HepG2 (cell line): ENCODE results near the gene MYCBP2. TPM values are rescaled to one million over a fixed set of nuclear protein-coding genes. Genes with fewer than 3 reads are reported as not detected.
"Not testable (repeated sequence)": the region's sequence is repeated elsewhere in the genome, so short reads cannot be mapped to it uniquely, and the experiment has no call there.

Source experiments
- ATAC-seq: fragments of 200-7000 bp; cut with Tn5 transposase; 3 replicates; pipeline ENCODE4 v1.9.1; 2020; ENCODE audit warnings: mild to moderate bottlenecking, moderate library complexity
- BruUV-seq: library from RNA; stranded (reverse); fragments of 400-500 nt; replicated peaks from 2 replicates; lab custom pipeline; 2021; lab: Mats Ljungman, UMichigan
- CTCF ChIA-PET: fragments of 300-600 bp; formaldehyde crosslinking; extraction: SDS; loops from one replicate; lab custom pipeline; 2021; ENCODE audit warnings: low total read pairs, inconsistent platforms, low intra/inter-chr PET ratio; lab: Yijun Ruan, JAX
- POLR2A ChIA-PET: fragments of 350-600 bp; sonication (Branson Sonifier 250); formaldehyde crosslinking; loops from one replicate; lab custom pipeline; 2020; ENCODE audit warnings: antibody characterized with exemption, inconsistent platforms; lab: Yijun Ruan, JAX
- DNase-seq: peaks from one replicate; pipeline ENCODE4 v3.0.0-alpha.2; 2015; ENCODE audit warnings: low spot score
- FAIRE-seq: peaks from 3 replicates; lab custom pipeline; 2011; peaks lifted over from hg19 to GRCh38; lab: Jason Lieb, UNC
- H2AFZ ChIP-seq: one replicate; pipeline ENCODE4 v1.6.1; 2011; ENCODE audit warnings: low read length, inconsistent platforms
- H3K27ac ChIP-seq: fragments of 300-600 bp; 3 replicates; pipeline ENCODE4 v1.8.0; 2011; ENCODE audit warnings: mixed run types, mild to moderate bottlenecking, mixed read lengths, low read length, inconsistent platforms; ENCODE audit not compliant: insufficient read depth; ENCODE audit errors: extremely low read length
- H3K27me3 ChIP-seq, 2 experiments: fragments of 200-600 bp in 1 of 2; 2 replicates in 1 of 2; 3 replicates in 1 of 2; pipeline versions ENCODE4 v1.6.0 to v1.8.0; 2011; ENCODE audit warnings: low read length in 2 of 2, mild to moderate bottlenecking in 2 of 2, moderate library complexity in 2 of 2, inconsistent platforms in 1 of 2; ENCODE audit not compliant: insufficient read depth in 2 of 2, control insufficient read depth in 1 of 2
- H3K36me3 ChIP-seq, 2 experiments: fragments of 200-600 bp in 1 of 2; replicated peaks in 1 of 2; 2 replicates in 1 of 2; 3 replicates in 1 of 2; pipeline versions ENCODE4 v1.5.1 to v1.8.0; 2011; ENCODE audit warnings: low read length in 2 of 2, inconsistent platforms in 1 of 2; ENCODE audit not compliant: insufficient read depth in 2 of 2, control insufficient read depth in 1 of 2
- H3K4me1 ChIP-seq: 2 replicates; pipeline ENCODE4 v1.5.1; 2012; ENCODE audit warnings: low read length, inconsistent platforms; ENCODE audit not compliant: insufficient read depth
- H3K4me2 ChIP-seq: 2 replicates; pipeline ENCODE4 v1.6.0; 2011; ENCODE audit warnings: low read depth, low read length, inconsistent platforms
- H3K4me3 ChIP-seq, 3 experiments: fragments of 200-600 bp in 1 of 3; sonication (generic), shearing (Covaris generic) in 1 of 3; replicated peaks in 1 of 3; 2 replicates each; pipeline ENCODE4 v1.5.1; 2011 to 2016; ENCODE audit warnings: low read length in 3 of 3, inconsistent platforms in 2 of 3, low read depth in 2 of 3, mild to moderate bottlenecking in 2 of 3, control low read depth in 1 of 3, mixed read lengths in 1 of 3; ENCODE audit not compliant: insufficient read depth in 1 of 3
- H3K79me2 ChIP-seq: one replicate; pipeline ENCODE4 v1.6.1; 2011; ENCODE audit warnings: low read length, inconsistent platforms; ENCODE audit not compliant: insufficient read depth
- H3K9ac ChIP-seq: 2 replicates; pipeline ENCODE4 v1.6.0; 2011; ENCODE audit warnings: mild to moderate bottlenecking, low read depth, low read length, inconsistent platforms; ENCODE audit not compliant: insufficient read depth
- H3K9me3 ChIP-seq: 2 replicates; pipeline ENCODE4 v1.5.1; 2012; ENCODE audit warnings: mild to moderate bottlenecking, low read length
- H4K20me1 ChIP-seq: 2 replicates; pipeline ENCODE4 v1.6.0; 2011; ENCODE audit warnings: inconsistent platforms, mild to moderate bottlenecking, low read length, moderate library complexity; ENCODE audit not compliant: insufficient read depth
- AGO1 ChIP-seq: fragments of 200-400 bp; formaldehyde crosslinking; IDR thresholded peaks from 2 replicates; pipeline ENCODE4 v1.6.1; 2017; ENCODE audit warnings: mild to moderate bottlenecking, low read depth, low read length, moderate library complexity; ENCODE audit not compliant: poor library complexity, severe bottlenecking
- FOXK1 ChIP-seq: sonication (generic); formaldehyde crosslinking; IDR thresholded peaks from 2 replicates; pipeline ENCODE4 v1.4.0; 2020; ENCODE audit warnings: low read depth, missing genetic modification reagents, borderline replicate concordance
- KDM5A ChIP-seq: fragments of 200-600 bp; sonication (generic); IDR thresholded peaks from 2 replicates; pipeline ENCODE4 v1.7.0; 2018; ENCODE audit warnings: antibody characterized with exemption, mild to moderate bottlenecking, low read length, borderline replicate concordance
- KDM6A ChIP-seq: IDR thresholded peaks from 2 replicates; pipeline ENCODE4 v1.6.1; 2016; ENCODE audit warnings: low read depth
- NKX3-1 ChIP-seq: sonication (generic); formaldehyde crosslinking; IDR thresholded peaks from 2 replicates; pipeline ENCODE4 v1.5.0; 2020; ENCODE audit warnings: missing genetic modification reagents
- PHB2 ChIP-seq: fragments of 450-650 bp; IDR thresholded peaks from 2 replicates; pipeline ENCODE4 v1.6.1; 2018; ENCODE audit not compliant: partially characterized antibody
- RCOR2 ChIP-seq: IDR thresholded peaks from 2 replicates; pipeline ENCODE4 v1.6.1; 2016; ENCODE audit warnings: missing biosample characterization, missing genetic modification reagents
- SALL2 ChIP-seq: sonication (generic); formaldehyde crosslinking; IDR thresholded peaks from 2 replicates; pipeline ENCODE4 v1.8.1; 2023; ENCODE audit warnings: mild to moderate bottlenecking, missing genetic modification reagents, inconsistent platforms
- SRSF1 ChIP-seq: fragments of 200-400 bp; formaldehyde crosslinking; optimal IDR thresholded peaks from 2 replicates; pipeline ENCODE3; 2017; ENCODE audit warnings: mild to moderate bottlenecking, low read depth, low read length, moderate library complexity
- STAG1 ChIP-seq: sonication (generic); formaldehyde crosslinking; IDR thresholded peaks from 2 replicates; pipeline ENCODE4 v1.4.0; 2020; ENCODE audit warnings: missing genetic modification reagents
- U2AF1 ChIP-seq: fragments of 200-400 bp; formaldehyde crosslinking; optimal IDR thresholded peaks from 2 replicates; pipeline ENCODE3; 2017; ENCODE audit warnings: mild to moderate bottlenecking, low read depth, low read length
- ZC3H4 ChIP-seq: sonication (generic); formaldehyde crosslinking; IDR thresholded peaks from 2 replicates; pipeline ENCODE4 v1.4.0; 2020; ENCODE audit warnings: missing genetic modification reagents, borderline replicate concordance
- ZNF205 ChIP-seq: IDR thresholded peaks from 2 replicates; pipeline ENCODE4 v1.6.1; 2018; ENCODE audit warnings: missing biosample characterization, missing genetic modification reagents
- ZNF207 ChIP-seq: fragments of 450-650 bp; IDR thresholded peaks from 2 replicates; pipeline ENCODE4 v1.6.1; 2016; ENCODE audit warnings: antibody characterized with exemption, borderline replicate concordance
- WGBS: methylation state at CpG from one replicate; pipeline ENCODE4 v1.1.6; 2017; ENCODE audit warnings: low lambda C conversion rate; 5-methylcytosine and 5-hydroxymethylcytosine counted together
- in situ Hi-C: cut with HindIII; loops from 2 replicates; pipeline ENCODE4 v1.10.0; 2017; ENCODE audit warnings: low pct_unique_long_range_greater_than_20kb; ENCODE audit not compliant: extremely low pct_ligation_motif_present
- intact Hi-C: fragments of 100-400 bp; cut with micrococcal nuclease; formaldehyde crosslinking; loops from one replicate; pipeline ENCODE4 v1.10.0; 2022; ENCODE audit not compliant: unreplicated experiment
- polyA plus RNA-seq, 8 experiments: library from polyadenylated mRNA; depleted of rRNA in 3 of 8; stranded (reverse) in 7 of 8; unstranded in 1 of 8; fragments of >200 nt; fragmentation: Illumina TruSeq in 4 of 8; extraction: Trizol in 4 of 8; gene quantifications; 2 replicates each; pipeline versions ENCODE4 v1.2.1 to v1.2.3, GENCODE V29; 2011 to 2016; ENCODE audit warnings: low read depth in 4 of 8, missing spikeins in 1 of 8, mixed read lengths in 1 of 8; ENCODE audit not compliant: insufficient read depth in 1 of 8
- total RNA-seq, 5 experiments: library from RNA; depleted of rRNA; stranded (reverse); fragments of >200 nt; fragmentation: Illumina TruSeq; extraction: Trizol; gene quantifications; 2 replicates each; pipeline ENCODE4 v1.2.3, GENCODE V29; 2016; ENCODE audit warnings: low read depth in 1 of 5
- TF ChIP-seq, protein P1 (sequence below): sonication (generic); formaldehyde crosslinking; IDR thresholded peaks from 2 replicates; pipeline ENCODE4 v1.8.1; 2023; ENCODE audit warnings: mild to moderate bottlenecking, moderate library complexity, missing genetic modification reagents

The MYCBP2 gene
- total and polyA plus RNA-seq, 2 of the 13 experiments (the other 11 are each of a cell fraction or from before 2014, with no cell fraction given): 16.3 to 35.3 TPM

GRCh38 chr13:77289851-77290250 lies 37.0 kb downstream of the MYCBP2 start (continued):
- TF ChIP-seq ZNF205 (CRISPR knock-in tag): no peak
- no peak for TF ChIP-seq AGO1
- no peak for TF ChIP-seq KDM6A
- TF ChIP-seq, all 625 proteins: peak for 7

GRCh38 chr13:77285632-77286031 lies 41.3 kb downstream of the MYCBP2 start:
- POLR2A ChIA-PET, H3K4me3 ChIP-seq, H3K36me3 ChIP-seq, H3K27ac ChIP-seq, H3K9ac ChIP-seq, H3K4me2 ChIP-seq, CTCF ChIA-PET, ATAC-seq, BruUV-seq, H3K4me1 ChIP-seq, H3K79me2 ChIP-seq, FAIRE-seq, H3K27me3 ChIP-seq, intact Hi-C loops, H4K20me1 ChIP-seq, H2AFZ ChIP-seq, in situ Hi-C loops, H3K9me3 ChIP-seq, DNase-seq: not testable (repeated sequence)
- 97% methylated on average over 3 of the region's 3 CpGs for WGBS

- no peaks in the 10 kb centered on the region for H3K27me3 ChIP-seq
- no peak overlapping the region for H3K9ac ChIP-seq
- intact Hi-C loops: no loop called here
- WGBS: 98% methylated on average over 1 of the region's 1 CpG
- ATAC-seq (no peak), FAIRE-seq (no peak), DNase-seq (no peak)
- no peak overlapping the region for H3K4me2 ChIP-seq
- no peaks in the 10 kb centered on the region for H3K79me2 ChIP-seq
- H3K27ac ChIP-seq: no peak overlapping the region
- POLR2A ChIA-PET: no interaction called here
- no TSS peak for BruUV-seq
- H3K9me3 ChIP-seq: no peaks in the 10 kb centered on the region
- H3K4me1 ChIP-seq: peaks cover 4% of the 10 kb centered on the region
- CTCF ChIA-PET: no interaction called here
- TF ChIP-seq FOXK1 (CRISPR knock-in tag) (no peak), NKX3-1 (no peak), STAG1 (CRISPR knock-in tag) (no peak), RCOR2 (CRISPR knock-in tag) (no peak), ZC3H4 (CRISPR knock-in tag) (no peak), KDM5A (no peak), SALL2 (CRISPR knock-in tag) (no peak), ZNF207 (no peak), PHB2 (no peak), U2AF1 (no peak), SRSF1 (no peak)
- TF ChIP-seq, protein P1, sequence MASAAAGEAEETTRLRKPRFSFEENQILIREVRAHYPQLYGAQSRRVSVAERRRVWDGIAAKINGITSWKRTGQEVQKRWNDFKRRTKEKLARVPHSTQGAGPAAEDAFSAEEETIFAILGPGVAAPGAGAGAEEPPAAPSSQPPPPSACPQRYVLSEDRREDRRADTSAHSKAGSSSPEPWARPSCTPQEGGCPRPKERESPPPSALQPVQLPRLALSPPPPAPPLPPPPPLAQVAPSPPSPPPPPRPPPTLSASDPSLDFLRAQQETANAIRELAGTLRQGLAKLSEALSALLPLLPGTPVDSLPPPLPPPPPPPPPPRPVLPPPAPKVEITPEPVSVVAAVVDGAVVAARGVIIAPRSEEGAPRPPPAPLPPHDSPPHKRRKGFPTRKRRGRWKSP: no peak
- no peak overlapping the region for H3K4me3 ChIP-seq
- H2AFZ ChIP-seq: no peak overlapping the region
- in situ Hi-C loops: no loop called here
- peaks cover 2 to 8% of the 10 kb centered on the region in 2 experiments; a peak in 3 of 5 replicates for H3K36me3 ChIP-seq
- no peaks in the 10 kb centered on the region; the same call in 1 of the 2 replicates for H4K20me1 ChIP-seq
Observed at GRCh38 chr13:77285098-77285497, 41.8 kb downstream of the MYCBP2 start.
